Lung microvascular endothelial cell (primary cell): ENCODE measurements around the gene ZNF70. TPM values are rescaled to one million over a fixed set of nuclear protein-coding genes. Genes with fewer than 3 reads are reported as not detected.
"Not testable (repeated sequence)": the region's sequence is repeated elsewhere in the genome, so short reads cannot be mapped to it uniquely, and the experiment has no call there.

Experiments used
- DNase-seq, 2 donors: peaks; one replicate each; pipeline versions ENCODE4 v3.0.0 to v3.0.0-alpha.2; 2010; ENCODE audit warnings: low read depth in 2 of 2
- total RNA-seq: library from RNA; depleted of rRNA; stranded (reverse); fragments of >200 nt; gene quantifications from 2 replicates; pipeline ENCODE4 v1.2.1, GENCODE V29; 2014

The ZNF70 gene
- total RNA-seq, 1 donor from 2014 or later: 1.8 TPM

DNA sequence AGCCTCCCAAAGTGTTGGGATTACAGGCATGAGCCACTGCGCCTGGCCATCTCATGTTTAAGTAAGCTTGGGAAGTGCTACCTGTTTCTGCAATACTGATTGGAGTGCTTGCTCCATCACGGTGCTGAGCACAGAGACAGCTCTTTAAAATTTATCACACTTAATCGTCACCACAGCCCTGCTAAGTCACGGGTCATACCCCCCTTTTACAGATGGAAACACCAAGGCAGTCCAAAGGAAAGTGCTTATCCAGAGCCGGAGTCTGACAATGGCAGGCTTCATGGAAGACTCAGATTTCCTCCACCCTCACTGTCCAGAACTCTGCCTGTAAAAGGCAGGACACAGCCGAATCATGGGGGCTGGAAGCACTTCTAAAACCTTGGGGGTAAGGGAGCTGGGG lies 9.1 kb upstream of the ZNF70 start:
- no peak for DNase-seq

DNA sequence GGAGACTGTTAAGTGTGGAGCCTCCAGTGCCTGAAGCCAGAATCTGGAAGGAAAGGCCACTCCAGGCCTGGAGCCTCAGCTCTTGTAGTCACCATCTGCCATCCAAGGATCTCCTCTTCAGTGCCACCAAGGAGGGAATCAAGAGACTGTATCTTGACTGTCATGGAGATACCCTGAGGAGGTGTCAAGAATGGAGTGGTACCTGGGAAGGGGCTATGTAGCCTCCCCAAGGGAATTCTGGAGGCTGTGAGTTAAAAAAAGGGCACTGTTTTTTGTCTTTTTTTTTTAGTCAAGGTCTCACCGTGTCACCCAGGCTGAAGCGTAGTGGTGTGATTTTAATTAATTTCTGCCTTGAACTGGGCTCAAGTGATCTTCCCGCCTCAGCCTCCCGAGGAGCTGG lies 8.7 kb upstream of the ZNF70 start:
- DNase-seq: no peak

DNA sequence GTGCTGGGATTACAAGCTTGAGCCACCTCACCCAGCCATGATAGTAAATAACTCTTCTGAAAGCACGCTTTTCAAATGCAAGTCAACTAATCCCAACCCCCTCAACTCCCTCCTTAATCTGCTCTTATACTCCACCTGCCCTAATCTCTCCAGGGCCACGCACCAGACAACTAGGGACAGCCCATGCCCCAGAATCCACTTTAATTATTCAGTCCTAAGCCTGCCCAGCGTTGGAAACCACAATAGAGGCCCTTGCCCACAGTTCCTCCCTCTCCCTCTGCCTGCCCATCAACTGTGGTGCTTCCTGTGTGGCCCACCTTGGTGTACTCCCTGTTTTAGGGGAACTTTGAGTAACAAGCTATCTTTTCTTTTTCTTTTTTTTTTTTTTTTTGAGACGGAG lies 6.0 kb upstream of the ZNF70 start:
- DNase-seq: no peak

DNA sequence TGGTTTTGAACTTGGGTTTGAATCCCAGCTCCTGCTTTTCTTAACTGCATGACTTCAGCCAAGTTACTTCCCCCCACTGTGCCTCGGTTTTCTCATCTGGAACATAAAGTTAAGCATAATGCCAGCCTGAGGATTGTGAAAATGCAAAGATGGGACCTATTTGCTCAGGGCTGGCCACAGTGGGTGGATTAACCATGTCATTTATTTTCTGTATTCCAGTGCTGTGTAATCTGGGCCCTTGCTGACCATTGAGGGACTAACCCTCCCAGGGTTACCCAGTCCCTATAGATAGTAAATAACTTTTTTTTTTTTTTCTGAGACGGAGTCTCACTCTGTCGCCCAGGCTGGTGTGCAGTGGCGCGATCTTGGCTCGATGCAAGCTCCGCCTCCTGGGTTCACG lies 4.8 kb upstream of the ZNF70 start:
- DNase-seq: no peak

DNA sequence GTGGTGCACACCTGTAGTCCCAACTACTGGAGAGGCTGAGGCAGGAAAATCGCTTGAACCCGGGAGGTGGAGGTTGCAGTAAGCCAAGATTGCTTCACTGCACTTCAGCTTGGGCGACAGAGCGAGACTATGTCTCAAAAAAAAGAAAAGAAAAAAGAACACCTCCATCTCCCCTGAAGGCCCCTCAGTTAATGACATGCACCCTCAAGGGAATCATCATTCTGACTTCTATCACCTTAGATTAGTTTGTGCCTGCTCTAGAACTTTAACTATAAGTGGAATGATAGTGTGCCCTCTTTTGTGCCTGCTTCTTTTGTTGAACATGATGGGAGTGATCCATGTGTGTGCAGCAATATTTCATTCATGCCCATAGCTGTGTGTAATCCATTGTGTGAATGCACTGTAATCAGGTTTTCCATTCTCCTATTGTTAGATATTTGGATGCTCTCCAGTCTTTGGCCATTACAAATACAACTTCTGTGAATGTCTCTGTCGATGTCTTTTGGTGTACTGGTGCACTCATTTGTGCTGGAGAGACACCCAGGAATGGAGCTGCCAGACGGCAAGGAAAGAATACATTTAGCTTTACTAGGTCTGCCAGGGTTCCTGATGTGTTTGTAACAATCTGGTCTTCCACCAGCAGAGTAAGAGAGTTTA lies 4.2 kb upstream of the ZNF70 start:
- peak; percentile 24 to 91 for DNase-seq

DNA sequence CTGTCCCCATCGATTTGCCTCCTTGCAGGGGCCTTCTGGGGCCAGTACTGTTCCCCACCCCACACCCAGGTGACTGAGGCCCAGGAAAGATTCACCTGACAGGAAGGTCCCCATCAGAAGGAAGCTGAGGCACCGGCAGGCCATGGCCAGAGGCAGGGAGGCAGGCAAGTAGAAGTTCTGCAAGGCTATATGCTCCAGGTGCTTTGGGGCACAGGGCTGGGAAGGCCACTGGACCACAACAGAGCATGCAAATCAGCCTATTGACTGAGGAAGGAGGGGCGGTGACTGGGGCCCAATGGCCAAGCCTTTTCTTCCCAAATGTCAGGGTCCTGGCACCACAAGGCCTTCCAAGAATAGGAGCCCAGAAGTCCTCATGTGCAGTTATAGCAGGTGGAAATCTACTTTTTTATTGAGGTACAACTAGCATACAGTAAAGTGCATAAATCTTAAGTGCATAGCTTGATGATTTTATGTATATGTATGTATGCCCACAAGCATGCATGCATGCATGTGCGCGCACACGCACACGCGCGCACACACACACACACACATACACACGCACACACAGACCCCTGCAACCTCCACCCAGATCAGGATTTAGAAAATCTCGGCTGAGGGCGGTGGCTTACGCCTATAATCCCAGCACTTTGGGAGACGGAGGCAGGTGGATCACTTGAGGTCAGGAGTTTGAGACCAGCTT lies 3.5 kb upstream of the ZNF70 start, which contains the start of gene VPREB3:
VPREB3 (minus strand) TSS at position 206 of the 700 bp plus-strand sequence; CDS start at position 144, 62 bp downstream.
- no peak for DNase-seq

DNA sequence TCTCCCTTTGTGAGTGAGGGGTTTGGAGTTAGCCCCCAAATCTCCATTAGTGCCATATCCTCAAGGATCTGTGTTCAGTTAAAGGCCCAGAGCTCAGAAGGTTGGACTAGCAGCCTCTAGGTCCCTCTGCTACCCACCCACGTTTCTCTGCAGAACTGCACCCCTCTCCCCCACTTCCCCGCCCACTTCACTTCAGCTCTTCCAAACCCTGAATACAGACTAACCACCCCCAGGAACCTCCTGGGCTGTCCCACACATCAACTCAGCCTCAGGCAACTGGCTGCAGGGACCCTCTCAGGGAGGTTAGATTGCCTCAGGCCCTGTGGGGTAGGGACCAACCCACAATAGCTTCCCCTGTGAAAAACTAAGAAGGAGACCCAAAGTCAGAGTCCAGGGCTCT lies 2.5 kb upstream of the ZNF70 start:
- DNase-seq: no peak

DNA sequence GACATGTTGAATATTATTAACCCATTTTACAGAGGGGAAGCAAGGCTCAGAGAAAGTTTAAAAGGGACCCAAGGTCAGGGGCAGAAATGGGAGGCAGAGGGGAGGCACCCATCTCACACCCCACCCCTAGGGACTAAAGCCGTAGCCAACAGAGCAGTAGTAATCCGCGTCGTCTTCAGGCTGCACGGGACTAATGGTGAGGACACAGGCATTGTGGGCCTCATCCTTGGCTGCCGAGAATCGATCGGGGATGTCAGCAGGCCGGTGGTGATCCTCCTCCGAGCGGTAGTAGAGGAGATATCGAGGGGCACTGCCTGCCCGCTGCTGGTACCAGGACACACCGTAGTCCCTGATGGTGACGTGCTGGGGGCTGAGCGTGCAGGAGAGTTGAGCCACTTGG lies 1.8 kb upstream of the ZNF70 start:
- DNase-seq: no peak

DNA sequence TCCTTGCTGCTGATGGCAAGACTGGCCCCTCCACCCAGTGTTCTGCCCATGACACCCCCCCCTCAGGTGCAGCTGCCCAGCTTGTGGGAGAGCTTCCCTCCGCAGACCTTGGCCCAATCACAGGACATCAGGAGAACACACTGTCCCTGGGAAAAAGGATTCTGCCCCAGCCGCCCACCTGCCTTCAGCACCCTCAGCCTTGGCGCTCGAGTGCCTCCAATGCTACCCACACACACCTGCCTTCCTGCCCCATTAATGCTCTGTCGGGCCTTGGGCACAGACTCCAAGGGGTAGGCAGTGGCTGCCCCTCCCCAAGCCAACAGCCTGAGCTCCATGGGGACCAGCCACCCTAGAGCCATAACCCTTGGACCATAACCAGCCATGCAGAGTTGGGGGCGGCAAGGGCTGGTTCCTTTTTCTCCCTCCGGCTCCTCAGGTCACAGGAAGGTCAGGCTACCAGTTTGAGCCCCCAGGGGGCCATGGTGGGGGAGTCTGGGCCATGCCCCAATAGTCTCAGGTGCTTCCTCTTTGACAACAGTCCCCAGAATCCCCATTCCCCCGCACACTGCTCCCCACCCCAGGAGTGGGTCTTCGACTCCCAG lies 1.3 kb upstream of the ZNF70 start:
- DNase-seq: no peak

DNA sequence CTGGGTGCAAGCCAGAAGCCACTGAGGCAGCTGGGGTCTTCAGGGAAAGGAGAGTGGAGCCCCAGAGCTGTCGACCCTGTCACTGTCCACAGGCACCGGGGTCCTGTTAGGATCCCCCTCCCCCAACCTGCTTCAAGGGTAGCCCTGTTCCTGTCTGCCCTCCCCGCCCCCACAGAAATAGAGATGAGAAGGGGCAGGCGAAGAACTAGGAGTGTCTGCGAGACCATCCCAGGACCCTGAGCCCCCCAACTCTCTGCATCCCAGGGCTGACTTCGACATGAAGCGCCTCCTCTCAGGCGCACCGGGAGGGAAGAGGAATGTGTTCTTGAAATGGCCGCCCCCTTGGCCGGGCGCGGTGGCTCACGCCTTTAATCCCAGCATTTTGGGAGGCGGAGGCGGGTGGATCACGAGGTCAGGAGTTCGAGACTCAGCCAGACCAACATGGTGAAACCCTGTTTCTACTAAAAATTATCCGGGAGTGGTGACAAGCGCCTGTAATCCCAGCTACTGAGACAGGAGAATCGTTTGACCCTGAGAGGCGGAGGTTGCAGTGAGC lies 607 bp upstream of the ZNF70 start:
- DNase-seq: no peak

DNA sequence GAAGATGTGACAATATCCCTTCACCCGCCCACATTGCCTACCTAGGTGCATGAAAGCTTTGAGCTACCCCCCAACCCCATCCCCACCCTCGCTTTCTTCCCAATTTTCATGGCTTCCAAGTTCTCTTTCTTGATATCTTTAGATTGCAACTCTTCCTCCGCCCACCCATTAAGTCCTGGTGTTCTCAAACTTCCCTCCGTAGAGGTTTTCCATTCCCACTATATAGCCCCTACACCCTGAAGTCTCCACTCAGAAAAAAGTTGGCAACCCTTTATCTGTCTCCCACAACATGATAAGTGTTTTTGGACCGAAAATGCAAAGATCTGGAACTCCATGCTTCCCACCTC lies 572 bp downstream of the ZNF70 start:
- DNase-seq: no peak

DNA sequence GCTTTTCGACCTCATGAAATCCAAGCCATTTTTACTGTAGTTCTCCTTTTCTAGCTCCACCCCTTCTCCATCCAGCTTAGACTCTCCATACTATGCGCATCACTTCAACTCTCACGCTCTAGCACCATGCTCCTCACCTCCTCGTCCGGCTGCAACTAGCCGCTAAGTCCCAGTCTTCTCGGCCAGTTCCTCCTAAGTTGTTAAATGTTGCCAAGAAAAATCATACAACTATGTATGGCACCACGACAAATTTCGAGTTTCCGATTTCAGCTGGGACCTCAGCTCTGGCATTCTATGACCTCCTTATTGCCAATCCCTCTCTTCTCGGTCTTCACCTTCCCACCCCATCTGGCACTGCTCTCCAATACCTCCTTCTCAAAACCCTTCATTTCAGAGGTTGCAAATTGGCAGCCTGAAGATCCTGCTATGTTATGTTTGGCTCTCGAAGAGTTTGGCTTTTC lies 1.0 kb downstream of the ZNF70 start:
- no peak for DNase-seq

DNA sequence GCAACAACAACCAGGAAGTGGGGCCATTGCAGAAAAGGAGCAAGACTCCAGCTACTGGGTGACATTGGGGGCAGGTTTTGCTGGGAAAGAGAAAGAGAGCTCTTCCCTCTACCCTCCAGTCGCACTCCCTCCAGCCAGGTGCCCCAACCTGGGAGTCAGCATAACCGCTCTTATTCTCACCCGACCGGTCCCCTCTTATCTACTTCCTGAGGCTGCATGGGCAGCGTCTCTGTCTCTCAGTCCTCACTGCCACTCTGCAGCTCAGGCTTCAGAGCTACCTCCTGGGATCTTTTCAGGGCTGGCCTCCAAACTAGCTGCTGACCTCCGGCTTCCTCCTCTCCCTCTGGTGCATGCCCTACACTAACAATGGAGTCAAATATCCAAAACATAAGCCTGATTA lies 5.1 kb downstream of the ZNF70 start:
- no peak for DNase-seq

DNA sequence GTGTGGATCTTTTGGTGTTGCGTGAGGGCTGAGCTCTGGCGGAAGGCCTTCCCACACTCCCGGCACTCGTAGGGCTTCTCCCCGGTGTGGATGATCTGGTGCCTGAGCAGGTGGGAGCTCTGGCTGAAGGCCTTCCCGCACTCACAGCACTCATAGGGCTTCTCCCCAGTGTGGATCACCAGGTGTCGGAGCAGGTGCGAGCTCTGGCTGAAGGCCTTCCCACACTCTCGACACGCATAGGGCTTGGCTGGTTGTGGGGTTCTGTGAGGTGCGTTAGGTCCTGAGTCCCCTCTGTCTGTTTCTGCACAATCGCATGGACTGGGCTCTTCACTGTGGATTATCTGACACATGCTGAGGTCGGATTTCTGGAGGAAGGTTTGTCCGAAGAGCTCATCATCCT lies 6.4 kb downstream of the ZNF70 start:
- no peak for DNase-seq

DNA sequence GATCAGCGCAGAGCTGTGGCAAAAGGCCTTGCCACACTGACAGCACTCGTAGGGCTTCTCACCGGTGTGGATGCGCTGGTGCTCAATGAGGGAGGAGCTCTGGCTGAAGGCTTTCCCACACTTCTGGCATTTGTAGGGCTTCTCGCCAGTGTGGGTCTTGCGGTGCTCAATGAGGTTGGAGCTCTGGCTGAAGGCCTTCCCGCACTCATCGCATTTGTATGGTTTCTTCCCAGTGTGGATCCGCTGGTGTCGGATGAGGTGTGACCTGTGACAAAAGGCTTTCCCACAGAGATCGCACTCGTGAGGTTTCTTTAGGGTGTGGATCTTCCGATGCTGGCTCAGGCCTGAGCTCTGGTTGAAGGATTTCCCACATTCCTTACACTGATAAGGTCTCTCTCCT lies 6.9 kb downstream of the ZNF70 start:
- no peak for DNase-seq

DNA sequence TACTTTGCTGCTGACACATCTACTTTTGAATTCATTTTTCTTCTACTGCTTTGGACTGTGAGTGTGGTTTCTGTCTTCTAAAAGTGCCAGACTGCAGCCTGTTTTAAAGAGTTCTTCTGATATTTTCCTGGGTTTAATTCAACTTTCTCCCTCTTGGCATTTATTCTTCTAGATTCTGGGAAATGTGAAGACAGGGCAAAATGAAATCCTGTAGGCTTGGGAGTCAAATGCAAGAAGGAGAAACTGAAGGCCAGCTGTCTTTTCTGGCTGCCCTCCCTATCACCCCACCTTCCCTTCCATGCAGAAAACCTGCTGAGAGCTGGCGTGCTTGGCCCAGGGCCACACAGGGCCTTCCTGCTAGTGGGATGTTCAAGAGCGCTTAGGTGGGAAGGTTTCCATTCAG lies 7.6 kb downstream of the ZNF70 start:
- no peak for DNase-seq

DNA sequence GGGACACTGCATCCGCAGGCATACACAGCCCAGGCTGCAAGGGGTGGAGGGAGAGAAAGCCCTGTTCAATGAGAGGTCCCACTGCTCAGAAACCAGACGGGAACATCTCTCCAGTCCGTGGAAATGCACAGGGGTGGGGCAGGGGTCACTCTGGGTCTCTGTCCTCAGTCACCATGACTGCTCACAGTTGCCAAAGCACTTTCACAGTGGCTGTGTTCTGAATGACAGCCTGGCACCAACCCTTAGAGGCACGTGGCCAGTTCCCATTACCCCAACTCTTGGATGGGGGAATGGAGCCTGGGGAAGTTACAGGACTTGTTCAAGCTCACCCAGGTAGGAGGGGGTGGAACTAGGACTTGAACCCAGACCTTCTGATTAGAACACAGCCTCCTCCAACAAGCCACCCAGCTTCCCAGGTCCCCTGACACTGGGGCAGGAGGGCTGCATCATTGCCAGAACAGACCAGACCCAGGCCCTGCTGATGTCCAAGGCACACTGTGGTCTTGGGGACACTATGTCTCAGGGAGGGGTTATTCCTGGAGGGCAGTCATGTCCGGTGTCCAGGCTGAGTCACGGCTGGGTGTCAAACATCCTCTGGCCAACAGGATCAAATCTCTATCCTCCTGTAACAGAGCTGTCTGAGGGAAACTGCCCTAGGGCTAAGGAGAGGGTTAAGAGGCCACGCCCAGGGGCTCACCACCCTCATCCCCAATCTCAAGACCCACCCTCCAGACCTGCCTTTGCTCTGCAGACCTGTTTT lies 8.2 kb downstream of the ZNF70 start:
- no peak for DNase-seq

DNA sequence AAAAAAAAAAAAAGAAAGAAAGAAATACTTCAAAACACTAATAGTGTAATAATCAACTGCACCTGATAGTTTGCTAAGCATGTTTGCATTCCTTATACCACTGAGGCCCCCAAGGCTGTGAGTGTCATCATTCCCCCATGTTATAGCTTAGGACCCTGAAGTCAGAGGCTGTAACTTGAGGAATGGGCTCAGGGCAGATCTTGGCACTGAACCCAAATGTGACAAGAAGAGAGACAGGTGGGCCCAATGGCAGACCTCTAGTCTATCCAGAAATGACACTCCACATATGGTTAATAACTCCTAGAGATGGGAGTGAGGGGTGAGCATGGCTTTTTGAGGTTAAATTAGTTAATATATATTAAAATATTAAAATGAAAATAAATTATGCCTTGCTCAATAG lies 13.2 kb downstream of the ZNF70 start:
- no peak for DNase-seq

DNA sequence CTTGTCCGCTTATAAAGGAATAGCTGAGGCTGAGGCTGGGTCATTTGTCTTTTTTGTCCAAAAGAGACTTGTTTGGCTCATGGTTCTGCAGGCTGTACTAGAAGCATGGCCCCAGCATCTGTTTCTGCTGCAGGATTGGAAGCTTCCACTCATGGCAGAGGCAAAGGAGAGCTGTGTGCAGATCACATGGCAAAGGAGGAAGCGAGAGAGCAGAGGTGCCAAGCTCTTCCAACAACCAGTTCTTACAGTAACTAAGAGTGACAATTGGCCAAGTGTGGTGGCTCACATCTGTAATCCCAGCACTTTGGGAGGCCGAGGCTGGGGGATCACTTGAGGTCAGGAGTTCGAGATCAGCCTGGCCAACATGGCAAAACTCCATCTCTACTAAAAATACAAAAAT lies 22.8 kb downstream of the ZNF70 start:
- DNase-seq: not testable (repeated sequence)

DNA sequence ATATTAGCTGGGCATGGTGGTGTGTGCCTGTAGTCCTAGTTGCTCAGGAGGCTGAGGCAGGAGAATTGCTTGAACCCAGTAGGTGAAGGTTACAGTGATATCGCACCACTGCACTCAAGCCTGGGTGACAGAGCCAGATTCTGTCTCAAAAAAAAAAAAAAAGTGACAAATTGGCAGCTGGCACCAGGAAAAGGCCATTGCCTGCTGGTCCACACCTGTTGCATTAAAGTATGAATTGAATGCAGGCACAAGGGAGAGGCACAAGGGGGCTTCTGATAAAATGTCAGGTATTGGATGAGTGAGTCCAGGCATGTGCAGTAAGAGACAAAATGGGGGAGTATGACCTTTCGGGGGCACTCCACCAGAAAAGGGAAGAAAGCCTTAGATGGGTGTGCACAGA lies 28.2 kb downstream of the ZNF70 start:
- DNase-seq: no peak

DNA sequence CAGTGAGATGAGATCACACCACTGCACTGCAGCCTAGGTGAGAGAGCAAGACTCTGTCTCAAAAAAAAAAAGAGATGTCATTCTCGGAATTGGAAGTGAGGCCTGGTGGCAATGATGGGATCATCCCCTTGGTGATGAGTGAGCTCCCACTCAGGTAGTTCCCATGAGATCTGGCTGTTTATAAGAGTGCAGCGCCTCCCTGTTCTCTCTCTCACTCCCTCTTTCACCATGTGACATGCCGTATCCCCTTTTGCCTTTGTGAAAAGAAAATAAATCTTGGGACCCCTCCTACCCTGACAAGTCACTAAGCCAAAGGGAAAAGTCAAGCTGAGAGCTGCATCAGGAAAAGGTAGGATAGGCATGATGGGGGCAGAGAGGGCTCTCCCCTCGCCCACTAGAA lies 28.8 kb downstream of the ZNF70 start:
- no peak for DNase-seq

DNA sequence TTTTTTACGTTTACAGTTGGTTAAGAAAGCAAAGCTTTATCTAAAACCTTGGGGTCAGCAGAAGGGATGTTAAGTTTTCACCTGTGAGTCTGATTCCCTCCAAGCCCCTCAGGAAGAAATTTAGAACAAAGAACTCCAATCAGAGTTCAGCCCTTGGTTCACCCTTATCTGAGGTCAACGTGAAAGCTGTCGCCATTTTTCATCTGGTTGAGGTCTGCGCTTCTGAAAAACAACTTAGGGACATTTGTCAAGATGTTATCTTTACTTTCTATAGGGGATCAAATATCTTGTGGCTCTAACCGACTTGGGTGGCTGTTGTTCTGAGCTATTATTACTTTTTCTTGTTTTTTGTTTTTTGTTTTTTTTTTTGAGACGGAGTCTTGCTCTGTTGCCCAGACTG lies 30.1 kb downstream of the ZNF70 start:
- no peak for DNase-seq
